GM21390 (cell line): ENCODE measurements around the gene CACNA2D3.

Experiments
- ATAC-seq: cut with Tn5 transposase; IDR thresholded peaks from one replicate; pipeline ENCODE4 v1.9.1; 2021; ENCODE audit not compliant: unreplicated experiment

CACNA2D3 gene

DNA sequence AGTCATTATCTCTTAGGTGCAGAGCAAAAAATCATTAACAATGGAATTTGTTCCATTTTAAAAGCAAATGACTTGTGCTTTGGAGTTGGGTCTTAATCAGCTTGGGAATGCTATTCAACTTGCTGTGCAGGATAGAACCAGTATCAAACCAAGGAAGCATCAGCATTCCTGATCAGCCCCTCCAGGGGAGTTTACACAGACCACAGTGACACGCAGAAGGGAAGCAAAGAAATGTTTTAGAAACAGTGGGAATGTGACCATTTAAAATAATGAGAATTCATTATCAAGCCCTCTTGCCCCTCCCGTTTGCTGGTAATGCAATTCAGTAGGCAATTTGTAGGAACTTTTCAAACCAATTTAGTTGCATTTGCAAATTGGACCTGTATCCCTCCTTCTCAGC lies 650.4 kb downstream of the CACNA2D3 start:
- no peak for ATAC-seq

DNA sequence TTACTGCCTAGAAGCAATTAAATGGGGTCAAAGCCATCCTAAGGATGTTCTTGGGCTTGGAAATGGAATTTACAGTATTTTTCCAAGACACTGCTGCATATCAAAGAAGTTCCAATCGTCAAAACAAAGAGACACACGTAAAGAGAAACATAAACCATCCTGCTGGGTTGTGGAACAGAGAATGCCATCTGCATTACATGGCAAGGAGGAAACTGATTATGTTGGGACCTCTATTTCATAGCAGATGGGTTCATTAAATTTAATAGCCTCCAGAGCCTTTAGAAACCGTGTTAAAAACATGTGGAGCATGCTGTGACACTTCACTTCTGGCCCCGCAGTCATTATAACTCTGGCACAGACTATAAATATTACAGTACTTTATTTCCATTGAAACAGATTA lies 650.9 kb downstream of the CACNA2D3 start:
- ATAC-seq, result no peak

DNA sequence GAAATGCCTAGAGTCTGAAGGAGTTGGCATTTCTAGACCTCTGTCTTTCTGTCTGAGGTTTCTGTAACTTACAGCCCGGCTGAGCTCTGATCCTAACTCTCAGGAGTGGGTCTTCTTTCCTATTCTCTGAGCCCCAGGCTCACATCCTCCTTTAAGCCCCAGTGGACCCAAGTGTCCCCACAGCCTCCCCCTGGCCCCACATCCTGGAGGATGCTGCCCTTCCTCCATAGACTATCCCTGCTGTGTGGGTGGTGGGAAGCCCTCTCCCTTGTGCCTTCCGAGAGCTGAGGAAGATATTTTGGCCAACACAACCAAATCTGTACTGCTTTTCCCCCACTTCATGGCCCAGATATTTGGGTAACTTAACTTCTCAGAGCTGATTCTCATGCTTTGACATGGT lies 654.2 kb downstream of the CACNA2D3 start:
- ATAC-seq, result no peak

DNA sequence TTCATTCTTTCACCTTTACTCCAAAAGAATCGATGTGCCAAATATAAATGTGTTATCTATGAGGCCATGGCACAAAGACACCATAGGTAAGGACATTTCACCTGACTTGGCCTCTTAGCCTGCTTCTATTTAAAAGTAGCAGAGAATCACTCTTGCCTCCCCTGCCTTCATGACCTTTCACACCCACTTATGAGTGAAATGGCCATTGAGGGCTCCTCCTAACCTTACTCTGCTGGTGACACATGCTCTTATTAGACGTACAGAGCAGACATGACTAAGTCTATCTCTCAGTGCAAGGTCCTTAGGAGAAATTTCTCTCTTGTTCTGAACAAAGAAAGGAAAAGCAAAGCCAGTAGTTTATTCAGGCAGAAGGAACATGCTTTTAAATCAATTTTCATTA lies 654.8 kb downstream of the CACNA2D3 start:
- no peak for ATAC-seq

DNA sequence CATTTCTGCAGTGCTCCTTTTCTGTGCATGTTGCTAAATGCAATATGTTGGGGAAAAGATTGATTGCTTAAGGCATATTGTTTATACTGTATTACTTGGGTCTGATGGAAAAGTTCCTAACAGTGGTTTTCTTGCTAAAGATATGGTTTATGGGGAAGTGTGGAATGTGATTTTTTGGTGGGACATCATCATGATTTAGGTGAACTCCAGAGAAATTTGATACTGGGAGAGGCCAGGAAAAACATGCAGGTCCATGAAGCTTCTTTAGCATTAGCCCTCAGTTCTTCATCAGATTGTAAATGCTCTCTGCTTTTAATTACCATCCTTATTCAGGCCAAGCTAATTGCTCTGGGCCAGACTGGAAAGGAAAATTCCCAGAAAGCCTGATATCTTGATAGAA lies 658.0 kb downstream of the CACNA2D3 start:
- ATAC-seq, result no peak

DNA sequence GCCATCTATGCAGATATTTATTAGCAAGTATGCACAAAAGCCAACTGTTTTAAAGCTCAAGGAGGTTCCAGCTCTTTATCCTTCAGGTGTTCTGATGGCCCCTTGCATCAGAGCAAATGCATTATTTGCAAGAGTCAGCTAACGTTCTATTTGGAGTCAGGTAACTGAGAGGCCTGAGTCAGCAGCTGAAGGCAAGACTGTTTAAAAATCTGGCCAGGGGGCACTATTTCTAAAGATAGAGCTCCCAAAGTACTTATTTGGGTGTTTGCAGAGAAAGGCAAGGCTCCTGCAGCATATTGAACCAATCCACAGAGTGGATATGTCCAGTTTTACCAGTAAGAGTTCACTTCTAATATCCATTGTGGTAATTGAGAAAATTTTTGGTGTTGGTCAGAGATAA lies 659.4 kb downstream of the CACNA2D3 start:
- no peak for ATAC-seq

DNA sequence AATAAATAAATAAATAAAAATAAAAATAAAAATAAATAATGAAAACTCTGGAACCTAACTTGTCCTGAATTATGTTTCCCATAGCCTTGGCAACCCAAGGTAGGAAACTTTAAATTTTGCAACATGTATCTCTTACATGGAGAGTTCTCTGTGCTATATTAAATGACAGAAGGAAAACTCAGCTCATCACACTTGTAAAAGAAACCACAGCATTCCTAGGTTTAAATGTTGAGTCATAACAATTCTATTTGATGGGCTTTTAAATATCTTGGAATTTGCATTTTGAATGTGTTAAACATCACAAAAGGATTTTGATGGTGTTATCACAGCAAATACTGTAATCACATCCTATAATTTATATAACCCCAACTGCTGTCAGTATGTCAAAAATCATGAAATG lies 661.3 kb downstream of the CACNA2D3 start:
- ATAC-seq, result no peak

DNA sequence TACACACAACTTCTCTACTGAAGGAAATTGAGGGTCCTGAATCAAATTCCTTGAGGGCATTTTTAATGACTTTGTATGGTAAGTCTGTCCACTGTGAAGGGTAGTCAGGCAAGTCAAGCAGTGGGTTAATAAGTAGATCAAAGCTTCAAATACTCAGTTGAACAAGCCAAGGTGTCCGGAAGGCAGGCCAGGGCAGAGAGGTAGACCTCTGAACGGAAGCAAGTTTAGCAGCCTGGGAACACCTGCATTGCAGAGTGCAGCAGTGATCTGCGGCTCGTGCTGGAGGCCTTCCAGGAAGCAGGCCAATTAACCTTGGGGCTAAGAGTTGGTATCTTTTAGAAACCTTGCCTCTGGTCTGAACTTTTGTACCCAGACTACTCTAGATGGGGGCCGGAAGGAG lies 661.7 kb downstream of the CACNA2D3 start:
- ATAC-seq, result no peak

DNA sequence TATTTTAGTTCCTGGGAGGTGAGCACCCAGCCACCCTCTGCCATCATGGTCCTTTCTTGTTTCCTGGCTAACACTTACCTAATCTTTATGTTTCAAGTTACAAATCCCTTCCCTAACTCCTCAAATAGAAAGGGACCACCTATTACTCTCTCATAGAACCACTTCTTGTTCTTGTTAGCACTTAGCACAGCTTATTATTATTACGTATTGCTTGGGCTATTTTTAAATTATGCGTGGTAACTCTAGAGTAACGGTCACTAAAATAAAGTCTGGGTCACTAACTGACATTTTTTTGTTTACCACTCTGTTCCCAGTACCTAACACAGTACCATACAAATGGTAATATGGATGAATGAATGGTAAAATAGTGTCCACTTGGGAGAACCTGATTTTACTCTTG lies 663.6 kb downstream of the CACNA2D3 start:
- ATAC-seq, result no peak

DNA sequence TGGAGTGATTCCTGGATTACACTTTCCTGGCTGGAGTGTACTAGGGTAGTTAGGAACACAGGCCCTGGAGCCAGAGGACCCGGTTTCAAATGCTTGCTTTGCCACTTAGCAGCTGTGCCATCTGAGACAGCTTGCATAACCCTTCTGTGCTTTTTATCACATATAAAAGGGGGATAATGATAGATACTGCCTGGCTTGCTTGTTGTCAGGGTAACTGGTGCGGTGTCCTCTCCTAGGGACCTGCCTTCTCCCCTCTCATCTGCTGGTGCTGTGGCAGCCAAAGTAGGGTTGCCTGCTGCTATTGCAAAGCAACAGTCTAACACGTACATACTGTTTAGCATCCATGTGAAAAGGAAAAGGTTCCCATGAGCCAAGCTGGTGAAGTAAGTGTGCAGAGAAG lies 667.7 kb downstream of the CACNA2D3 start:
- ATAC-seq, result no peak

DNA sequence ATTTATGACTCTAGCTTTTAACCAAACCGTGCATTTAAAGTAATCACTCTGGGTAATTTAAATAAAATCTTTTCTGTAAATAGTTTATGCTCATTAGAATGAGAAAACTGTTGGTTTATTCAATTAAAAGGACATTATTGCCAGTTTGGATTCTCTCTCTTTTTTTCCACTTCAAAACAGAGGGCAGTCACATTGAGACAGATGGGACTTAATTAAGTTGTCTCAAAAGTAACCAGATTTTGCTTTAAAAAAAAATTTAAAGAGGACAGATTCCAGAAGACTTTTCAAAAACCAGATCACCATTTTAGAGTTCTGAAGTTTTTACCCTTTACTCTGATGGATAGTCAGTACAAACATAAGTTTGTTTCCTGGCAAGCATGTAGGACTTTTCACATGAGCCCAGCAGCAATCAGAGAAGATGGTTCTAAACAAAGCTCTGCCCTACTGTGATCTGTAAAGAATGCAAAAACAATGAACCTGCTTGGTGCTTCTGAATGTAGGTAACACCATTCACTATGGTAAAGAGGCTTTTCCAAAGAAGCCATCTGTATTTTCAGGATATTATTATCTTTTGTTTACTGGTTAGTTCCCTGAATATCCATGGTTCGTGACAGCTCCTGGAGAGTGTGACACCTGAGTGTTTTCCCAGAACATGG lies 669.3 kb downstream of the CACNA2D3 start:
- no peak for ATAC-seq

DNA sequence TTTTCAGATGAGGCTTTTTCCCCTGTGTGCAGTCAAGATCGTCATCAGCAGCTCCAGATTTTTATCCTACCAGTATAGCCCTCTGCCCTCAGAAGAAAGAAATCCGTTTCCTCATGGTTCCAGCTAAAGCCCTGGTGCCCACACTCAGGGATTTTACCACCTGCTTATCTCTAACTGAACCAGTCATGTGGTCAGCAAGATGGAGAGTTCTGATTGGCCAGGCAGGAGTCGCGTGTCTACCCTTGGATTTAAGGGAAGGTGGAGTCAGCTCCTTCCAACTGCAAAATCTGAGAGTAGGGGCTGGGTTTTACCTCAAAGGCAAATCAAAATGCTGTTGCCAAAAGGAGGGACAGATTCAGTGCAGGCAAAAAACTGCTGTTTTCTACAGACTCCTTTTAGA lies 670.2 kb downstream of the CACNA2D3 start:
- ATAC-seq, result no peak

DNA sequence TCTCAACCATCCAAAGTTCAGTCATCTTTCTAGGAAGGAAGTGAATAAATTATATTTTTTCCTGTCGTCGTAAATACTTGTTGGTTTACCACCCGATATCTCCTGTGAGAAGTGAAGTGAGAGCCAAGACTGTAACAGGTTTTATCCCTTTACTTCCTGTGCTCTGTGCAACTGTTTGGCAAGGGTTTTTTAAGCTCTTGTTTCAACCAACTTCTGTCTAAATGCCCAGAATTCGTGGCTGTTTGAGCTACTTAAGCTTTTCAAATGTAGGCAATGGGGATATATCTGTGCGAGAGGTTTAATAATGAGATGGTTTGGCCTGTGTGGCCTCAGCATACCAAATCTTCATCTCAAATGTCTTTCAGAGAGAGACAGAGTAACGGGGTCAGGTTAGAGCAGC lies 670.8 kb downstream of the CACNA2D3 start:
- ATAC-seq, result no peak

DNA sequence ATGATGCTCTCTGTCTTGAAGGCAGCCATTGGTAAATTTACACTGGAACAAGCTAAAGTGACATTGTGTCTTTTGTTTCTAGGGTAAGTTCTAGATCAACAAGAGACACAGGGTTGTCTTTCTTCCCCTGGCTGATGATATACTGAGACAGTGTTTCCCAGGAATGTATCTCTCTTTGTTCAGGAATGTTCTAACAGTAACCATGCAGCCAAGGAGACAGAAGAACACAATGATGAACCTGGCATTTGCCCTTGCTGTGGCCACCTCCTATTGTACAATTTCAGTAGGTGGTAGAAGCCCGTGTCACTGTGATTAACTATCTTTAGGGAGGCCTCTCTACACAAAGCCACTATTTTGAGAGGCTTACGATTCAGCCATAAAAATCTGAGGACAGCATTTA lies 674.8 kb downstream of the CACNA2D3 start:
- no peak for ATAC-seq

DNA sequence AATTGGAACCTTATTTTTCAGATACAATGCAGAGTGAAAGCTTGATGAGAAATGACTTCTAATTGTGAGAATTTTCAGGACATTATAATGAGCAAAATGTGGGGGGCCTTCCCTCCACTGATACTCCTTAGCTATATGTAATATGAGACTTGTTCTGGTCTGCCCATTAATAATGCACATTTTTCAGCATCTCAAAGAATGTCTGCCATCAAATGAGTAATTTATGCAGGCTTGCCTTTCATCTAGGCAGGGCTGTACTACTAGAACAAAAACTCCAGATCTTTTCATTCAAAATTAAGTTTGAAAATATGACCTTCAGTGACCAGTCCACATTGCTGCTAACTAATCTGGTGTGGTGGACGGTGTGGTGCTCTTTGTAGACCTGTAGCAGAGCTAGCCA lies 678.1 kb downstream of the CACNA2D3 start:
- ATAC-seq, result no peak

DNA sequence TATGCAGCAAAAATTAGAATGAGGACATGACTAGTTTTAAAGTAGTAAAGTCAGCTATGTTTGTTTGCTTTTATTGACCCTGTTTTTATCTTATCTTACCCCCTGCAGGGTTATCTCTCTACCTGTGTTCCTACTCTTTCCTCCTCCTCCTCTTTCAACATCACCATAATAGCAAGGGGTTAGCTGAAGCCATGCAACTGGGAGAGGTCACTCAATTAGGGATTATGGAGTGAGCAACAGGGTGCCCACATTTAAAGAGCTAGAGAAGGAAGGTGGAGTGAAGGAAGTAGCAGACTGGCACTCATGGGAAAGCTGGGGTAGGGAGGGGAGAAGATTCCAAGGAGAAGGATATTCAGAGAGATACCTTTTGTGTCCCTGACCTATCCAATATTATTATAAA lies 679.6 kb downstream of the CACNA2D3 start:
- ATAC-seq, result no peak

DNA sequence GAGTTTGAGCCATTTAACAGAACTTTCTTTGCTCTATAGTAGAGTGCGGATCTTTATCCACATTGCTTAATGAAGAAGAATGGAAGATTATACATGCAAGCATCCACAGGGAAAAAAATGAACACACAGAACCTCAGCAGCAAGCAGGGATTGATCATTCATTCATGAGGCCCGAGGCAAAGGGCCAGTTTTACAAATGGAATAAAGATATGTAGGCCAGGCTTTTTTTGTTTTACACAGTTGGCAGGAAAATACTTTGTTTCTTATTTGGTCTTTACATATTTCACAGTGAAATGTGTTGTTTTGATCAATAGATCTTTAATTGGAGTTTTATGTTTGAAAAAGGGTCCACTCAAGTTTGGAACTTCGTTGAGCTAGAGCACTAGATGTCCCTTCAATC lies 688.0 kb downstream of the CACNA2D3 start:
- no peak for ATAC-seq

DNA sequence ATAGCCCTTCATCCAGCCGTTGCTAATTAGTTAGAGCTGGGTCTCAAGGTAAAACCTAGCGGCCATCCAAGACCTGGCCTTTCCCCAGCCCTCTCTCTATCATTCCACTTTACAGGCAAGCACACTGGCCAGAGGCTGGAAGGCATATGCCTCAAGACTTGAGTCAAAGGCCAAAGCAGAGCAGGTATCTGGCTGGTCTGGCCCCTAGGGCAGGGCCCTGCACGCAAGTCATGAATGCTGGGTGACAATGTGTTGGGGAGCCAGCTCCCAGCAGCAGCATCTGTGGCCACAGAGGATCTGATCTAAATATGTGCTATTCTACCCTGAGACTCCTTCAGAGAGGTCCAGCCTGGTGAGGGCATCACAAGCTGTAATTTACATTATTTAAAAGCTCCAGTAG lies 691.9 kb downstream of the CACNA2D3 start:
- no peak for ATAC-seq

DNA sequence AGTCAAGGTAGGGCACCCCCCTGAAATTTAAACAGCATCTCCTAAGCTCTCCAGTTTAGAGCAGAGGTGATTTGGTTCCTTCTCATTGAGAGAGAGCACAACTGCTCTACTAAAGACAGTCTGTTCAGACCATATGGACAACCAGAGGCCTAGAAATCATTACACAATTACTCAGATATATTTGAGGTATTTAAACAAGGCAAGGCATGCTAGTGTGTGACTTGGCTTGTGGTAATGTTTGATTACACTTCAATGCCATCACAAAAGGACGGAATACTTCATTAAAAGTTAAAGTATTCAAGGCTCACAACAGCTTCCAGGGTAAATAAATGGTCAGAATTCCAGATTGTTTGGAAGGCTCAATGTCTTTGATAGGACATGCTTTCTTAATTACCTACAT lies 695.3 kb downstream of the CACNA2D3 start:
- no peak for ATAC-seq

DNA sequence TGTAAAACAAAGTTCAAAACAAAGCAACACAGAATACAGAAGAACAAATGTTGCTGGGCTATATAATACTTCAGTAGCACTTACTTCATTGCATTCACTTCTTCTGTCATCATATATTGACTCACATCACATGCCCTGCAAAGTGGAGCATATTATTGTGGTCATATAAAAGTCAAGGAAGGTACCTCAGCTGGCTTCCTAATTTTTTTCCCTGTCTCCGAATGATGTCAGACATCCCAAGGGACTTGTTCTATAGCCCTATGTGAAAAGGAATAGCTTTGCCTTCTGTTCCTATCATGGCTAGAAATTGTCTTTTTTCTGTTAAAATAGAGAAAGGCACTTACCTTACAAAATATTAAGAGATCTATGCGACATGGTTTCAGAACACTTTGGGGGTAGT lies 696.1 kb downstream of the CACNA2D3 start:
- no peak for ATAC-seq

DNA sequence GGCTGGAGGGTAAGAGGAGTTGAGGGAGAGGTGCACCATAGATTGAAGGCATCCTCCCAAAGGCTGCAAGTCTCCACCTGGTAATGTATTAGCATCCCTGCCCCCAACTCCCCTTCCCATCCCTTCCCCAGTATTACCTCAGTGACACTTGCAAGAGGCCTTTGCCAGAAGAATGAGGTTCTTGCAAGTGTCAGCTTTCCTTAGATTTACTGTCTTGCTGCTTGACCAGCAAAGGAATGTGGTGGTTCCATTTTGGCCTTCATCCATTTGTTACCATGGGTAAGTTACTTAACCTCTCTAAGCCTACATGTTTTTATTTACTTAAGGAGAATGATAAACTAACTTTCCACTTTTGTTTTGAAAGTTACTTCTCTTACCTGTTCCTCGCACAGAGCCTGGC lies 696.6 kb downstream of the CACNA2D3 start:
- ATAC-seq, result no peak

DNA sequence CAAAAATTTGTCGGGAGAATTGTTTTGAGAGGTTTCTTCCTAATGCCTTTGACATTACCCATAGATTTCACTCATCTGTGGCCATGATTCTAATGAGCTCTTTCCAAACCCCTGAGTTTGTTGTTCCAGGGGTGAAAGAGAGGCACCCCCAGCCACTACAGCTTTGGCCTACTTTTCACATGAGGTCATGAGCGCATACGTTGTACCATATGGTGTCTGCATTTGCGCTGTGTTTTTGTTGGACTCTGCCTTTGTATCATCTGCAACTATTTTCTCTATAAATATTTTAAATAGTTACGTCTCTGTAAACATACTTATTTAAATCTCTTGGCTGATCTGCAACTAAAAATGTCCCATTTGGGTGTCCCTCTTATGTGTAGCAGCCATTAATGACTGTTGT lies 697.6 kb downstream of the CACNA2D3 start:
- no peak for ATAC-seq

DNA sequence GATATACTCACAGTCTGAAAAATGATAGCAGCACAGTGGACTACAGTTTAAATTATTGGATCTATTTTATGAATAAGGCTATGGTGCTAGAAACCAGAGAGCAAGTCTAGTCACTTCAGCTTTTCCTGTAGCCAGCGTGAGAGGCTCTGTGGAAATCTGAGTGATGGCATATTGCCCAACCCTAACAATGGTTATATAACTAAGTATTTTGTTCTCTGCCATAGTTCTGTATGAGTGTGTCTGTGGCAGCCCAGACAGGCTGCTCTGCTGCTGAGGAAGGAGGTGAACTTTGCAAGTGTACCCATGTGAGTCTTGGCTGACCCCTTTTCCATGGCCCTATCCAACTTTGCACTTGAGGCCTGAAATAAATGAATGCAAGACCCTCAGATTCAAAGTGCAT lies 699.9 kb downstream of the CACNA2D3 start:
- no peak for ATAC-seq

DNA sequence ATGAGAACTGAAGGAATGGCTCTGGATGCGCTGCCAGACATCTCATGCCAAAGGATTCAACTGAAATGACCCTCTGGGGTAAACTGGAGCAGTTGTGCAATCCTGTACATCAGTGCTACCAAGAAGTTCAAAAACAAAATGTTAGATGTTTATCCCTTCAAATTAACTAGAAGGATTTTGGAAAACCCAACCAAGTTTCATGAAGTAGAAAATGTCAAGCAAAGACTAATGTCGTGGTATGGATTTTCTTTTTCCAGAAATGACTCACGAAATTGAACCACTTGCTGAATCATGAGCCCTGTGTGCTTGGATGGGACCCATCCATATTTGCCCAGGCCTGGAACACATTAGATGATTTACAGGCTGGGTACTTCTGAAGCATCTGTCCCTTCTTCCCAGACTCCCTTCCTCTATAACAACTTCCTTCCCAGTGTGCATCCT lies 703.9 kb downstream of the CACNA2D3 start:
- no peak for ATAC-seq
